H9 (cell line): ENCODE measurements around the gene DNAAF1. TPM values are rescaled to one million over a fixed set of nuclear protein-coding genes. Genes with fewer than 3 reads are reported as not detected.

Experiments
- DNase-seq: peaks from one replicate; pipeline ENCODE4 v3.0.0-alpha.2; 2017
- H2AFZ ChIP-seq: one replicate; pipeline ENCODE4 v1.6.1; 2013; ENCODE audit warnings: mild to moderate bottlenecking, low read length, control low read depth, moderate library complexity
- H2AK5ac ChIP-seq: 2 replicates; pipeline ENCODE4 v1.6.1; 2013; ENCODE audit warnings: low read length, control low read depth, mixed read lengths; ENCODE audit not compliant: insufficient read length
- H2BK120ac ChIP-seq: one replicate; pipeline ENCODE4 v1.6.1; 2013; ENCODE audit warnings: low read depth, mild to moderate bottlenecking, low read length, control low read depth, inconsistent platforms; ENCODE audit not compliant: poor library complexity, severe bottlenecking
- H2BK12ac ChIP-seq: 2 replicates; pipeline ENCODE4 v1.6.1; 2013; ENCODE audit warnings: low read length, control low read depth, mixed read lengths, low read depth; ENCODE audit not compliant: insufficient read length
- H2BK15ac ChIP-seq: 2 replicates; pipeline ENCODE4 v1.6.1; 2013; ENCODE audit warnings: low read depth, low read length, control low read depth
- H2BK20ac ChIP-seq: one replicate; pipeline ENCODE4 v1.6.1; 2013; ENCODE audit warnings: low read depth, mild to moderate bottlenecking, low read length, control low read depth, inconsistent platforms; ENCODE audit not compliant: poor library complexity, severe bottlenecking
- H2BK5ac ChIP-seq: 2 replicates; pipeline ENCODE4 v1.6.1; 2013; ENCODE audit warnings: low read length, control low read depth, mixed read lengths; ENCODE audit not compliant: insufficient read length
- H3K14ac ChIP-seq: 2 replicates; pipeline ENCODE4 v1.6.1; 2013; ENCODE audit warnings: low read length, control low read depth; ENCODE audit not compliant: insufficient read depth
- H3K18ac ChIP-seq: 2 replicates; pipeline ENCODE4 v1.6.1; 2013; ENCODE audit warnings: low read depth, mild to moderate bottlenecking, mixed read lengths, low read length, control low read depth; ENCODE audit not compliant: insufficient read length
- H3K23ac ChIP-seq: 2 replicates; pipeline ENCODE4 v1.6.1; 2013; ENCODE audit warnings: low read length, control low read depth, mixed read lengths, low read depth; ENCODE audit not compliant: insufficient read length
- H3K23me2 ChIP-seq: 2 replicates; pipeline ENCODE4 v1.6.1; 2013; ENCODE audit warnings: low read depth, mild to moderate bottlenecking, mixed read lengths, low read length, control low read depth; ENCODE audit not compliant: insufficient read length, poor library complexity, severe bottlenecking
- H3K27ac ChIP-seq: 2 replicates; pipeline ENCODE4 v1.5.1; 2013; ENCODE audit warnings: low read length, control low read depth, mixed read lengths, low read depth; ENCODE audit not compliant: insufficient read length
- H3K27me3 ChIP-seq: 2 replicates; pipeline ENCODE4 v1.6.1; 2013; ENCODE audit warnings: low read length, control low read depth, inconsistent platforms; ENCODE audit not compliant: insufficient read depth
- H3K4ac ChIP-seq: 2 replicates; pipeline ENCODE4 v1.6.1; 2013; ENCODE audit warnings: low read depth, mild to moderate bottlenecking, control low read depth, inconsistent platforms, low read length, moderate library complexity
- H3K4me1 ChIP-seq: 2 replicates; pipeline ENCODE4 v1.6.1; 2013; ENCODE audit warnings: low read length, control low read depth, inconsistent platforms; ENCODE audit not compliant: insufficient read depth
- H3K4me2 ChIP-seq: 2 replicates; pipeline ENCODE4 v1.6.1; 2013; ENCODE audit warnings: low read length, control low read depth, mixed read lengths; ENCODE audit not compliant: insufficient read length, insufficient read depth
- H3K56ac ChIP-seq: 2 replicates; pipeline ENCODE4 v1.6.1; 2013; ENCODE audit warnings: low read depth, mild to moderate bottlenecking, mixed read lengths, low read length, control low read depth; ENCODE audit not compliant: insufficient read length
- H3K79me1 ChIP-seq: 2 replicates; pipeline ENCODE4 v1.6.1; 2013; ENCODE audit warnings: low read depth, mild to moderate bottlenecking, moderate library complexity, low read length, control low read depth, inconsistent platforms; ENCODE audit not compliant: insufficient read depth, poor library complexity, severe bottlenecking
- H3K79me2 ChIP-seq: 2 replicates; pipeline ENCODE4 v1.6.1; 2013; ENCODE audit warnings: low read length, control low read depth, inconsistent platforms; ENCODE audit not compliant: insufficient read depth
- H3K9ac ChIP-seq: 2 replicates; pipeline ENCODE4 v1.6.1; 2013; ENCODE audit warnings: low read length, control low read depth, mixed read lengths; ENCODE audit not compliant: insufficient read length; ENCODE audit errors: extremely low read depth
- H3K9me3 ChIP-seq: one replicate; pipeline ENCODE4 v1.6.1; 2013; ENCODE audit warnings: low read depth, low read length, inconsistent platforms; ENCODE audit not compliant: control insufficient read depth
- H3T11ph ChIP-seq: one replicate; pipeline ENCODE4 v1.6.1; 2013; ENCODE audit warnings: mild to moderate bottlenecking, low read length, control low read depth, inconsistent platforms
- H4K20me1 ChIP-seq: one replicate; pipeline ENCODE4 v1.6.1; 2013; ENCODE audit not compliant: control insufficient read depth, insufficient read length, insufficient read depth
- H4K5ac ChIP-seq: 2 replicates; pipeline ENCODE4 v1.6.1; 2013; ENCODE audit warnings: low read depth, mild to moderate bottlenecking, mixed read lengths, low read length, control low read depth; ENCODE audit not compliant: insufficient read length
- H4K8ac ChIP-seq: replicated peaks from 2 replicates; pipeline ENCODE4 v1.6.1; 2013; ENCODE audit warnings: low read length, control low read depth, mixed read lengths, low read depth; ENCODE audit not compliant: insufficient read length
- H4K91ac ChIP-seq: 2 replicates; pipeline ENCODE4 v1.6.1; 2013; ENCODE audit warnings: low read depth, mild to moderate bottlenecking, moderate library complexity, mixed read lengths, low read length, control low read depth; ENCODE audit not compliant: insufficient read length
- H3K27ac Mint-ChIP-seq, 3 experiments: 2 replicates in 2 of 3; 3 replicates in 1 of 3; pipeline ENCODE4 v1.8.0; 2020 to 2021; ENCODE audit warnings: mixed read lengths in 3 of 3, mild to moderate bottlenecking in 1 of 3, moderate library complexity in 1 of 3
- H3K27me3 Mint-ChIP-seq: 2 replicates; pipeline ENCODE4 v1.8.0; 2021; ENCODE audit warnings: low read depth, mild to moderate bottlenecking, moderate library complexity, mixed read lengths
- H3K36me3 Mint-ChIP-seq, 3 experiments: 2 replicates in 2 of 3; 3 replicates in 1 of 3; pipeline ENCODE4 v1.8.0; 2020 to 2021; ENCODE audit warnings: low read depth in 3 of 3, mixed read lengths in 3 of 3; ENCODE audit not compliant: insufficient read depth in 1 of 3
- H3K4me1 Mint-ChIP-seq, 2 experiments: 2 replicates each; pipeline ENCODE4 v1.8.0; 2020; ENCODE audit warnings: mixed read lengths in 2 of 2
- H3K4me3 Mint-ChIP-seq, 2 experiments: 2 replicates in 1 of 2; 3 replicates in 1 of 2; pipeline ENCODE4 v1.8.0; 2020 to 2021; ENCODE audit warnings: mild to moderate bottlenecking in 2 of 2, mixed read lengths in 2 of 2, moderate library complexity in 1 of 2
- H3K9me3 Mint-ChIP-seq, 2 experiments: 2 replicates in 1 of 2; 3 replicates in 1 of 2; pipeline ENCODE4 v1.8.0; 2020; ENCODE audit warnings: mild to moderate bottlenecking in 2 of 2, mixed read lengths in 2 of 2, moderate library complexity in 1 of 2
- CTCF ChIP-seq: fragments of 200-600 bp; sonication (generic); conservative IDR thresholded peaks from 3 replicates; pipeline ENCODE4 v1.8.0; 2021; ENCODE audit warnings: antibody characterized with exemption, mild to moderate bottlenecking
- WGBS: extraction: QIAGEN DNeasy Blood & Tissue Kit; methylation state at CpG from one replicate; pipeline ENCODE4 v1.1.7; 2013; ENCODE audit warnings: missing lambda C conversion rate, low lambda C conversion rate, mixed read lengths; ENCODE audit not compliant: insufficient read length; ENCODE audit errors: extremely low coverage; 5-methylcytosine and 5-hydroxymethylcytosine counted together
- total RNA-seq: library from RNA; stranded (reverse); gene quantifications from 2 replicates; pipeline ENCODE4 v1.2.1, GENCODE V29; 2021

The DNAAF1 gene
- total RNA-seq, 1 experiment from 2014 or later: not detected

DNA sequence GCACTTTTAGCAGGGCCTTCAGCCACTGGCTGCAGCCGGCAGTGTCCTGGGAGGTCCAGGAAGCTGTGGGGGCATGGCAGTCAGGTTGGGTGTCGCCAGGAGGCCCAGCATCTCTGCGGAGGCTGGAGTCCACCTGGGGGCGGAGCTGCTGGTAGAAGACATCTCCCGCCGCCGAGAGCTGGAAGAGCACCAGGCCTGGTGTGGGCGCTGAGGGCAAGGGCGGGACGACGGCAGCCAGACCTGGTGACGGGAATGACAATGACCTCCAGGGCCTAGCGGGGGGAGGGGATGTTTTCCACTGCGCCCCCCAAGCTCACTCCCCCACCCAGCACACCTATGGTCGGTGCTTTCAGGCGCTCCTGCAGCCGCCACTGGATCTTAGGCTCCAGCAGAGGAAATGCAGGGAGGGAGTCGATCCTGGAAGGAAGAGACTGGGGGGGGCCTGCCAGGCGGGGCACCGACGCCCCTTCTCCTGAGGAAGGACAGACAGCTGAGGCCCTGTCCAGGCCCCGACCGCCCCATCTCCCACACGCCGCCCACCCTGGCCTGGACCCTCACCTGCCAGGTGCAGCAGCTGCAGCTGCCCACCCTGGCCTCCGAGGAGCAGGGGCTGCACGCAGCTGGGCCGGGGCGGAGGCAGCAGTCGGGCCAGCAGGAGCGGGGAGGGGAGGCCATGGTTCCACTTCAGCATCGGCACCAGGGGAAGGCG is 34.7 kb downstream of the DNAAF1 start:
- no peaks in the 10 kb centered on the region for H3K4me1 ChIP-seq
- no peak for DNase-seq
- H3K79me1 ChIP-seq: peaks cover 6% of the 10 kb centered on the region
- no peak overlapping the region for H2BK12ac ChIP-seq
- no peak overlapping the region for H2BK20ac ChIP-seq
- H3K9me3 ChIP-seq: no peaks in the 10 kb centered on the region
- H3K56ac ChIP-seq: no peak overlapping the region
- H4K8ac ChIP-seq: no peak overlapping the region
- no peak overlapping the region for H2BK15ac ChIP-seq
- no peak overlapping the region for H3K4ac ChIP-seq
- H2BK5ac ChIP-seq: no peak overlapping the region
- no peak overlapping the region for H3K23ac ChIP-seq
- H3K9me3 Mint-ChIP-seq: no peaks in the 10 kb centered on the region
- H3K27ac ChIP-seq: no peak overlapping the region
- peaks cover 4% of the 10 kb centered on the region; the same call in 1 of the 2 replicates for H3K79me2 ChIP-seq
- no peak overlapping the region for H2BK120ac ChIP-seq
- H3T11ph ChIP-seq: no peak overlapping the region
- H2AFZ ChIP-seq: no peak overlapping the region
- no peak for TF ChIP-seq CTCF
- no peak overlapping the region for H4K91ac ChIP-seq
- no peak overlapping the region for H3K18ac ChIP-seq
- no peaks in the 10 kb centered on the region for H3K23me2 ChIP-seq
- no peaks in the 10 kb centered on the region for H4K20me1 ChIP-seq
- H3K36me3 Mint-ChIP-seq: peaks cover 14 to 58% (median 53%) of the 10 kb centered on the region in 3 experiments; a peak in 6 of 7 replicates
- H3K14ac ChIP-seq: no peak overlapping the region
- H3K9ac ChIP-seq: no peak overlapping the region
- no peak overlapping the region for H3K27ac Mint-ChIP-seq
- H2AK5ac ChIP-seq: no peak overlapping the region
- H3K4me3 Mint-ChIP-seq: no peak overlapping the region
- peaks cover 3% of the 10 kb centered on the region; the same call in 1 of the 2 replicates for H3K27me3 Mint-ChIP-seq
- no peak overlapping the region for H4K5ac ChIP-seq
- H3K4me2 ChIP-seq: no peak overlapping the region
- H3K4me1 Mint-ChIP-seq: peaks cover 4 to 5% of the 10 kb centered on the region in 2 experiments
- no peaks in the 10 kb centered on the region for H3K27me3 ChIP-seq
- no CpG with 5 or more reads among the region's 33 CpGs for WGBS
